Measurements from ENCODE around the gene SMPD3. TPM values are rescaled to one million over a fixed set of nuclear protein-coding genes. Genes with fewer than 3 reads are reported as not detected.

SMPD3 gene
- total and polyA plus RNA-seq, 2 of the 4 experiments (the other 2 are of a cell fraction), result not detected

- no peaks in the 10 kb centered on the region for H3K9me3 ChIP-seq (ENCODE audit: control insufficient read depth, insufficient read depth, low read length)
- no peak overlapping the region for H2BK120ac ChIP-seq (ENCODE audit: low read depth, low read length)
- no peak overlapping the region for H3K14ac ChIP-seq (replicated peaks; ENCODE audit: low read depth, low read length)
- H2AK9ac ChIP-seq (replicated peaks; ENCODE audit: low read depth, low read length, poor library complexity), result no peak overlapping the region
- no peak overlapping the region for H3K4me2 ChIP-seq (ENCODE audit: low read depth, low read length)
- no peak overlapping the region for H3K23ac ChIP-seq (ENCODE audit: low read depth, low read length)
- H2BK5ac ChIP-seq (ENCODE audit: low read depth, low read length, poor library complexity, severe bottlenecking), result no peak overlapping the region
- TF ChIP-seq MXI1 (IDR thresholded peaks at IDR 0.05; ENCODE audit: borderline replicate concordance, low read depth, low read length) (no peak), NFE2L2 (IDR thresholded peaks at IDR 0.05; ENCODE audit: low read depth, low read length) (no peak), RCOR1 (IDR thresholded peaks at IDR 0.05; ENCODE audit: insufficient replicate concordance, low read length) (no peak), POLR2A (IDR thresholded peaks at IDR 0.05; ENCODE audit: low read depth, low read length) (no peak), FOS (IDR thresholded peaks at IDR 0.05; ENCODE audit: low read depth, low read length) (no peak), BHLHE40 (IDR thresholded peaks at IDR 0.05; ENCODE audit: low read depth, low read length) (no peak), CTCF (conservative IDR thresholded peaks at IDR 0.05; ENCODE audit: low read depth, low read length) (no peak), CEBPB (IDR thresholded peaks at IDR 0.05; ENCODE audit: low read depth, low read length) (no peak), MAZ (IDR thresholded peaks at IDR 0.05; ENCODE audit: borderline replicate concordance, low read depth, low read length) (no peak), RAD21 (IDR thresholded peaks at IDR 0.05; ENCODE audit: low read length) (no peak), RFX5 (IDR thresholded peaks at IDR 0.05; ENCODE audit: low read depth, low read length) (no peak), CHD1 (IDR thresholded peaks at IDR 0.05; ENCODE audit: low read depth, low read length) (no peak), MAFK (IDR thresholded peaks at IDR 0.05; ENCODE audit: low read depth, low read length) (no peak)
- TF ChIP-seq, protein P1, sequence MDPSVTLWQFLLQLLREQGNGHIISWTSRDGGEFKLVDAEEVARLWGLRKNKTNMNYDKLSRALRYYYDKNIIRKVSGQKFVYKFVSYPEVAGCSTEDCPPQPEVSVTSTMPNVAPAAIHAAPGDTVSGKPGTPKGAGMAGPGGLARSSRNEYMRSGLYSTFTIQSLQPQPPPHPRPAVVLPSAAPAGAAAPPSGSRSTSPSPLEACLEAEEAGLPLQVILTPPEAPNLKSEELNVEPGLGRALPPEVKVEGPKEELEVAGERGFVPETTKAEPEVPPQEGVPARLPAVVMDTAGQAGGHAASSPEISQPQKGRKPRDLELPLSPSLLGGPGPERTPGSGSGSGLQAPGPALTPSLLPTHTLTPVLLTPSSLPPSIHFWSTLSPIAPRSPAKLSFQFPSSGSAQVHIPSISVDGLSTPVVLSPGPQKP (IDR thresholded peaks at IDR 0.05; ENCODE audit: borderline replicate concordance, low read depth, low read length), result no peak
- TF ChIP-seq, protein P2, sequence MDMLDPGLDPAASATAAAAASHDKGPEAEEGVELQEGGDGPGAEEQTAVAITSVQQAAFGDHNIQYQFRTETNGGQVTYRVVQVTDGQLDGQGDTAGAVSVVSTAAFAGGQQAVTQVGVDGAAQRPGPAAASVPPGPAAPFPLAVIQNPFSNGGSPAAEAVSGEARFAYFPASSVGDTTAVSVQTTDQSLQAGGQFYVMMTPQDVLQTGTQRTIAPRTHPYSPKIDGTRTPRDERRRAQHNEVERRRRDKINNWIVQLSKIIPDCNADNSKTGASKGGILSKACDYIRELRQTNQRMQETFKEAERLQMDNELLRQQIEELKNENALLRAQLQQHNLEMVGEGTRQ (IDR thresholded peaks at IDR 0.05; ENCODE audit: low read depth, low read length), result no peak
- ChIA-PET POLR2A (ENCODE audit: unreplicated experiment) (no interaction called here), CTCF (no interaction called here)
- no peaks in the 10 kb centered on the region for H3K4me1 ChIP-seq (ENCODE audit: control insufficient read depth, insufficient read depth, low read length)
- intact Hi-C loops (cut with micrococcal nuclease), result no loop called here
- no peak overlapping the region for H2BK20ac ChIP-seq (ENCODE audit: low read depth, low read length)
- H3K9me1 ChIP-seq (ENCODE audit: insufficient read depth, low read length), result no peaks in the 10 kb centered on the region
- no peak overlapping the region for H3K4ac ChIP-seq (ENCODE audit: low read depth, low read length)
- no peak overlapping the region for H2BK15ac ChIP-seq (ENCODE audit: low read depth, low read length)
- no peak for DNase-seq
- no CpG with 5 or more reads among the region's 3 CpGs for WGBS, 2 experiments (ENCODE audit: extremely low coverage in 2 of 2, insufficient read length in 1 of 2)
- H3K4me3 ChIP-seq (ENCODE audit: insufficient read depth, low read depth, low read length), result no peak overlapping the region
- H4K5ac ChIP-seq (ENCODE audit: low read depth, low read length), result no peak overlapping the region
- no peaks in the 10 kb centered on the region for H4K20me1 ChIP-seq (ENCODE audit: insufficient read depth, low read length)
- H3K79me1 ChIP-seq (ENCODE audit: low read depth in 1 of 2, low read length in 2 of 2), result no peaks in the 10 kb centered on the region
- ATAC-seq (ENCODE audit: low read depth), result no peak
- H3K27me3 ChIP-seq (ENCODE audit: control insufficient read depth, insufficient read depth, low read length), result peaks cover 38% of the 10 kb centered on the region
- no peak overlapping the region for H3K27ac ChIP-seq (ENCODE audit: insufficient read depth, low read length)
- dilution Hi-C loops (cut with HindIII; ENCODE audit: low sequenced_read_pairs, unreplicated experiment), result no loop called here
- no peak overlapping the region for H4K8ac ChIP-seq (ENCODE audit: low read depth in 2 of 2, low read length in 2 of 2)
- H3K9ac ChIP-seq (ENCODE audit: low read depth, low read length), result no peak overlapping the region
- no peak overlapping the region for H3K56ac ChIP-seq (ENCODE audit: extremely low read depth, insufficient read depth, low read length)
- in situ Hi-C loops (cut with MboI; ENCODE audit: low sequenced_read_pairs), result no loop called here
- H2AFZ ChIP-seq (replicated peaks; ENCODE audit: low read length, poor library complexity), result no peak overlapping the region
- no peak overlapping the region for H2AK5ac ChIP-seq (ENCODE audit: low read depth, low read length)
- H3K18ac ChIP-seq (ENCODE audit: low read depth, low read length), result no peak overlapping the region
- no TSS peak for BruUV-seq (replicated peaks)
- no peaks in the 10 kb centered on the region for H3K36me3 ChIP-seq (ENCODE audit: control insufficient read depth, insufficient read depth, low read length)
- H4K91ac ChIP-seq (ENCODE audit: insufficient read depth, low read depth, low read length), result no peak overlapping the region
Observed at GRCh38 chr16:68388124-68388523, 60.2 kb downstream of the SMPD3 start.

Data from IMR-90 (cell line).